LHCN-M2 (cell line): ENCODE measurements around the gene RNF135. TPM values are rescaled to one million over a fixed set of nuclear protein-coding genes. Genes with fewer than 3 reads are reported as not detected.
"Not testable (repeated sequence)": the region's sequence is repeated elsewhere in the genome, so short reads cannot be mapped to it uniquely, and the experiment has no call there.

Source experiments
- DNase-seq: peaks from one replicate; pipeline ENCODE4 v3.0.0-alpha.2; 2012; ENCODE audit warnings: low read depth
- total RNA-seq: library from RNA; depleted of rRNA; stranded (reverse); fragments of >200 nt; gene quantifications from 2 replicates; pipeline ENCODE4 v1.2.3, GENCODE V29; 2014

Gene RNF135
- total RNA-seq, 1 experiment from 2014 or later, result 17.6 TPM

DNA sequence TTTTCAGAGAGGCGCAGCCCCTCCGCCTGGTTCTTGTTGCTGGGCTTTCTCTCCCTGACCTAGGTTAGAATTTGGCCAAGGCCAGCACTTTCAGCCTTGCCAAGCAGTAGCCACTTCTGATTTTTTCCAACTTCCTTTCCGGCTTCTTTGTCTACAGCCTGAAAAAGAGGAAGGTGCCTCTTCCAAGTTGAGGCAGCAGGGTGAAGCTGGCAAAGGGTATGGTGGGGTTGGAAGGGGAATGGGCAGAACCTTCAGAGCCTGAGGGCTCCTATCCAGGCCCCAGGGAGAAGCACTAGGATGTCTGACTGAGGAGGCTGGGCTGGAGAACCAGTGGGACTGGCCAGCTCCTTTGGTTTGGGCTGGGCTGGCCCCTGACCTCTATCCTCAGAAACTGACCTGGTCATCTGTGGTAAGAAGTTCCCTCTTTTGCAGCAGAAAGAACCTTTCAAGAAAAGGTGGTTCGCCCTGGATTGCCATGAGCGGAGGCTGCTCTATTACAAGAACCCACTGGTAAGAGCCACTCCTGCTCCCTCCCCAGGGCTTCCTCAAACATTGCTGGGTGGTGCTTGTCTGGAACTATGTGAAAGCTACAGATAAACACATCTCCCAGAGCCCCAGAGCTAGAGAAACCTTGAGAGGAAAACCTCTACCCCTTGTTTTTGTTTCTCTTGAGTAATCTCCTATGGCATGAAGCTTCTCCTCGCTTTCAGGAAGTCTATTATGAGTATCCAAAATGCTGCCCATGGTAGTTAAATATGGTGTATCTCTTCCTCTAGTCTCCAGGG, 16.6 kb upstream of the RNF135 start:
- DNase-seq, result no peak

- peak; percentile 21 for DNase-seq
Measured at GRCh38 chr17:30956764-30957374, 14.0 kb upstream of the RNF135 start.

GRCh38 chr17:30957741-30958140, 13.1 kb upstream of the RNF135 start:
- no peak for DNase-seq

GRCh38 chr17:30958187-30958586, 12.7 kb upstream of the RNF135 start:
- DNase-seq, result no peak

DNA sequence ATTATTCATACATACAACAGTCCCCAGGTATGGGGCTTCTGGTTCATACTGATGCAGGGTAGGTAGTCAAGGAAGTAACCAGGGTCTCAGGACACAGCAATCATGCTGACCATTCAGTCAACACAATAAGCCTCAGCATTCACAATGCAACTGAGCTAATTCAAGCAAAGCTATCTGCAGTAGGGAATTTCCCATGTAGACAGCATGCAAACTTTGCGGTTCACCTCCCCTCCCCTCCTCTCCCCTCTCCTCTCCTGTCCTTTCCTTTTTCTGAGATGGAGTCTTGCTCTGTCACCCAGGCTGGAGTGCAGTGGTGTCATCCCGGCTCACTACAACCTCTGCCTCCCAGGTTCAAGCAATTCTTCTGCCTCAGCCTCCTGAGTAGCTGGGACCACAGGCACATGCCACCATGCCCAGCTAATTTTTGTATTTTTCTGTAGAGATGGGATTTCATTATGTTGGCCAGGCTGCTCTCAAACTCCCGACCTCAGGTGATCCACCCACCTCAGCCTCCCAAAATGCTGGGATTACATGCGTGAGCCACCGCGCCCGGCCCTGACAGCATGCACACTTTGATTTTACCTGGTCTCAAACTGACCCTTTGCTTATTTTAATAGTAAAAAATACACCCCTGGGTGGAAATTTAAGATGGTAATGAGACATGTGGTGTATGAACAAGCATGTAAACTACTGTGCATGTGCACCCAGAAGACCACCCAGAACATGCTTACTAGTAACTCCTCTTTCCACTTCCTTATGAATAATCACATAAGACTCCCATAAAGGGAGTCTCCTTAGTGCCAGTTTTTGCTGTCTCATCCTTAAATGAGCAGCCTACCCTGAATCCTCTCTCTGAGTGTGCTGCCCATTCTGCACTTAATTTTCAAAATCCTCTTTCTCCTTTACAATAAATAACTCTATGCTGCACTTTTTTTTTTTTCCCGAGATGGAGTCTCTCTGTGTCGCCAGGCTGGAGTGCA, 9.3 kb upstream of the RNF135 start:
- no peak for DNase-seq

- not testable (repeated sequence) for DNase-seq
Measured at GRCh38 chr17:30964312-30964711, 6.5 kb upstream of the RNF135 start.

DNA sequence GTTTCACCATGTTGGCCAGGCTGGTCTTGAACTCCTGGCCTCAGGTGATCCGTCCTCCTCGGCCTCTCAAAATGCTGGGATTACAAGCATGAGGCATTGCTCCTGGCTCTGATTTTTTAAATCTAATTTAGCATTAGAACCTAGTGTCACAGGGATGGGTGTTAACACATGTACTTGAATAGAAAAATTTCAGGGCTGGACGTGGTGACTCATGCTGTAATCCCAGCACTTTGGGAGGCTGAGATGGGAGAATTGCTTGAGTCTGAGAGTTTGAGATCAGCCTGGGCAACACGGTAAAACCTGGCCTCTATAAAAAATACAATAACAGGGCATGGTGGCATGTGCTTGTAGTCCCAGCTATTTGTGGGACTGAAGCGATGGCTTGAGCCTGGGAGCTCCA, 6.0 kb upstream of the RNF135 start:
- peak; percentile 51 for DNase-seq

- DNase-seq, result no peak
Measured at GRCh38 chr17:30965686-30966085, 5.2 kb upstream of the RNF135 start.

- not testable (repeated sequence) for DNase-seq
Measured at GRCh38 chr17:30967911-30968310, 2.9 kb upstream of the RNF135 start.

DNA sequence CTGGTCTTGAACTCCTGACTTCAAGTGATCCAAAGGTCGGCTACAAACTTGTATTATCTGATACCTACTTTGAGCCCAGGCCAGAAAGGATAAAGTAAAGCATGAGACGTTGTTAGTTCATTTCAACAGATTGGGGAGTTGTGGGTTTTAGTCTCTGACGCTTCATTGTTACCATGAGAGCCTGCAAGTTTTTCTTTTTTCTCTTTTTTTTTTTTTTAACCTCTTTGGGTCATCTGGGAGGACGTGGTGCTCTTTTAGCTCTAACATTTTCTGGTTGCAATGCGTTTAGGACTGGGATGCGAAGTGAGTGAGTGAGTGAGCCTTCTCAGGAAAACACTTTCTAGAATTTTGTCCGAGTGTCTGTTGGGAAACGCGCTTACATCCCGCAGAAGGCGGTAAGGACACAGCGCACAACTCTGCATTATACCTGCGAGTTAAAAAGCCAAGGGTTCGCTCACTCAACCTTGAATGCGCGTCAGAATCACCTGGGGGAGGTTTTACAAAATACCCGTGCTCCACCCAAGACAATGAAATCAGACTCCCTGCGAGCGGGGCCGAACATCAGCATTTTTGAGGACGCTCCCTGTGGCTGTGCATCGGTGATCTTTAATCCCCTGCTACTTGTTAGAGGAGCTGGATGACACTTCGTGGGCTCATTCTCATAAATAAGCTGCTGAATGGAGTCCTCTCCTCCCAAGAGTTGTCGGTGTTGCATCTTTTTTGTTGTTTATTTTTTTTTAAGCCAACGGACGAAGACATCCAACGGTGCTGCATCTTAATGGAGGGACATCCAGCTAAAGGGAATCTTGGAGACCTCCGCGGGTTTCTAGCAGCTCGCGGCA, 629 bp upstream of the RNF135 start:
- no peak for DNase-seq

GRCh38 chr17:30975042-30975820, 4.4 kb downstream of the RNF135 start:
- DNase-seq, result no peak

- not testable (repeated sequence) for DNase-seq
Measured at GRCh38 chr17:30979919-30980318, 9.1 kb downstream of the RNF135 start.

- no peak for DNase-seq
Measured at GRCh38 chr17:30981531-30982519, 11.0 kb downstream of the RNF135 start.

GRCh38 chr17:30982855-30983254, 12.0 kb downstream of the RNF135 start:
- no peak for DNase-seq

- no peak for DNase-seq
Measured at GRCh38 chr17:30990458-30990857, 19.6 kb downstream of the RNF135 start.

GRCh38 chr17:30992551-30992950, 21.7 kb downstream of the RNF135 start:
- no peak for DNase-seq

- DNase-seq, result no peak
Measured at GRCh38 chr17:30995347-30995746, 24.5 kb downstream of the RNF135 start.

GRCh38 chr17:30996486-30996885, 25.6 kb downstream of the RNF135 start:
- DNase-seq, result no peak

- DNase-seq, result no peak
Measured at GRCh38 chr17:30997270-30997669, 26.4 kb downstream of the RNF135 start.
